SK-N-SH (cell line): Measurements from ENCODE around the gene CLIC4. TPM values are rescaled to one million over a fixed set of nuclear protein-coding genes. Genes with fewer than 3 reads are reported as not detected.
"Not testable (repeated sequence)": the region's sequence is repeated elsewhere in the genome, so short reads cannot be mapped to it uniquely, and the experiment has no call there.

Experiments
- CTCF ChIA-PET: fragments of 300-600, 350-600 bp; formaldehyde crosslinking; extraction: SDS; loops from one replicate; lab custom pipeline; 2021; lab: Yijun Ruan, JAX
- POLR2A ChIA-PET: fragments of 350-600 bp; sonication (Branson Sonifier 250); formaldehyde crosslinking; extraction: SDS; loops from one replicate; lab custom pipeline; 2020; ENCODE audit warnings: antibody characterized with exemption, inconsistent platforms; lab: Yijun Ruan, JAX
- DNase-seq: peaks from one replicate; pipeline ENCODE4 v3.0.0; 2012
- H2AFZ ChIP-seq: fragments of 200-600 bp; sonication (generic); 2 replicates; pipeline ENCODE4 v1.8.1; 2016; ENCODE audit warnings: antibody characterized with exemption, mild to moderate bottlenecking, low read depth
- H3F3A ChIP-seq: fragments of 200-600 bp; sonication (generic); replicated peaks from 2 replicates; pipeline ENCODE3; 2016; ENCODE audit warnings: antibody characterized with exemption, mild to moderate bottlenecking; ENCODE audit not compliant: insufficient read depth
- H3K27ac ChIP-seq, 2 experiments: fragments of 200-500 bp in 1 of 2; fragments of 200-600 bp in 1 of 2; sonication (Bioruptor generic) in 1 of 2; sonication (generic), shearing (Covaris generic) in 1 of 2; 2 replicates each; pipeline versions ENCODE4 v1.5.1 to v1.6.1; 2014 to 2016; ENCODE audit warnings: low read depth in 2 of 2, inconsistent platforms in 1 of 2, low read length in 1 of 2, mild to moderate bottlenecking in 1 of 2, mixed read lengths in 1 of 2
- H3K27me3 ChIP-seq: fragments of 200-600 bp; sonication (generic), shearing (Covaris generic); 2 replicates; pipeline ENCODE4 v1.6.1; 2016; ENCODE audit warnings: mixed run types; ENCODE audit not compliant: insufficient read depth
- H3K36me3 ChIP-seq, 2 experiments: fragments of 200-500 bp in 1 of 2; fragments of 200-600 bp in 1 of 2; sonication (Bioruptor generic) in 1 of 2; sonication (generic) in 1 of 2; replicated peaks in 1 of 2; 2 replicates each; pipeline versions ENCODE3 to v1.5.1; 2014 to 2016; ENCODE audit warnings: low read length in 1 of 2, mild to moderate bottlenecking in 1 of 2; ENCODE audit not compliant: insufficient read depth in 2 of 2, control insufficient read depth in 1 of 2
- H3K4me1 ChIP-seq, 2 experiments: fragments of 200-500 bp in 1 of 2; fragments of 200-600 bp in 1 of 2; sonication (Bioruptor generic) in 1 of 2; sonication (generic), shearing (Covaris generic) in 1 of 2; 2 replicates each; pipeline versions ENCODE4 v1.5.1 to v1.6.1; 2014 to 2016; ENCODE audit warnings: low read depth in 1 of 2, low read length in 1 of 2, mixed run types in 1 of 2; ENCODE audit not compliant: insufficient read depth in 2 of 2, control insufficient read depth in 1 of 2
- H3K4me2 ChIP-seq: fragments of 200-600 bp; sonication (generic), shearing (Covaris generic); 2 replicates; pipeline ENCODE4 v1.6.1; 2017; ENCODE audit warnings: mixed run types
- H3K4me3 ChIP-seq, 2 experiments: fragments of 200-500 bp in 1 of 2; fragments of 200-600 bp in 1 of 2; sonication (Bioruptor generic) in 1 of 2; sonication (generic), shearing (Covaris generic) in 1 of 2; 2 replicates each; pipeline versions ENCODE4 v1.5.1 to v1.8.1; 2014 to 2016; ENCODE audit warnings: low read depth in 2 of 2, inconsistent platforms in 1 of 2, low read length in 1 of 2, mild to moderate bottlenecking in 1 of 2, mixed read lengths in 1 of 2, moderate library complexity in 1 of 2
- H3K79me2 ChIP-seq: fragments of 200-600 bp; sonication (generic); 2 replicates; pipeline ENCODE4 v1.8.1; 2017; ENCODE audit warnings: mild to moderate bottlenecking; ENCODE audit not compliant: insufficient read depth
- H3K9ac ChIP-seq: fragments of 200-600 bp; sonication (generic); 2 replicates; pipeline ENCODE4 v1.6.1; 2017; ENCODE audit warnings: mixed run types
- H3K9me2 ChIP-seq: fragments of 200-600 bp; sonication (generic); 2 replicates; pipeline ENCODE4 v1.6.1; 2017; ENCODE audit warnings: mixed run types
- H3K9me3 ChIP-seq: fragments of 200-600 bp; sonication (generic); 2 replicates; pipeline ENCODE4 v1.6.1; 2017; ENCODE audit warnings: mixed run types, mild to moderate bottlenecking, moderate library complexity
- H4K20me1 ChIP-seq: fragments of 200-600 bp; sonication (generic); 2 replicates; pipeline ENCODE4 v1.6.1; 2017; ENCODE audit warnings: mild to moderate bottlenecking, mixed run types; ENCODE audit not compliant: insufficient read depth
- FOSL2 ChIP-seq: IDR thresholded peaks from 2 replicates; pipeline ENCODE4 v1.4.0; 2012; ENCODE audit warnings: low read depth, mild to moderate bottlenecking, moderate library complexity, borderline replicate concordance
- GATA2 ChIP-seq: sonication (generic); formaldehyde crosslinking; IDR thresholded peaks from 2 replicates; pipeline ENCODE4 v1.5.0; 2020; ENCODE audit warnings: mild to moderate bottlenecking, missing genetic modification reagents
- JUND ChIP-seq: IDR thresholded peaks from 2 replicates; pipeline ENCODE4 v1.4.0; 2012
- MXI1 ChIP-seq: IDR thresholded peaks from 2 replicates; pipeline ENCODE4 v1.6.1; 2012; ENCODE audit warnings: mild to moderate bottlenecking, low read depth, low read length, improper control_type of control experiment
- NFIC ChIP-seq: IDR thresholded peaks from 2 replicates; pipeline ENCODE4 v1.4.0; 2012; ENCODE audit warnings: borderline replicate concordance
- POLR2AphosphoS5 ChIP-seq: IDR thresholded peaks from 2 replicates; pipeline ENCODE4 v1.6.1; 2012; ENCODE audit warnings: low read depth, low read length
- SMC3 ChIP-seq: IDR thresholded peaks from 2 replicates; pipeline ENCODE4 v1.6.1; 2012; ENCODE audit warnings: low read depth, low read length, improper control_type of control experiment
- TAF1 ChIP-seq: IDR thresholded peaks from 2 replicates; pipeline ENCODE4 v1.6.1; 2012; ENCODE audit warnings: low read depth, mild to moderate bottlenecking, low read length, moderate library complexity, borderline replicate concordance
- TCF12 ChIP-seq: IDR thresholded peaks from 2 replicates; pipeline ENCODE4 v1.4.0; 2012
- WGBS: methylation state at CpG from one replicate; pipeline ENCODE4 v1.1.6; 2017; ENCODE audit warnings: low lambda C conversion rate; 5-methylcytosine and 5-hydroxymethylcytosine counted together
- polyA plus RNA-seq, 3 experiments: library from polyadenylated mRNA; depleted of rRNA; stranded (reverse); fragments of >200 nt; gene quantifications; 2 replicates each; pipeline ENCODE4 v1.2.3, GENCODE V29; 2012

CLIC4 gene
- polyA plus RNA-seq, 1 of the 3 experiments (the other 2 are of a cell fraction): 66.4 TPM

- Histone ChIP-seq H3F3A (no peaks in the 10 kb centered on the region), H3K9me3 (no peaks in the 10 kb centered on the region), H3K4me1 (peaks cover 0 to 24% of the 10 kb centered on the region in 2 experiments; a peak in 1 of 4 replicates), H3K9me2 (no peaks in the 10 kb centered on the region), H3K79me2 (no peaks in the 10 kb centered on the region), H3K4me2 (no peak overlapping the region), H3K4me3 (no peak overlapping the region), H3K36me3 (no peaks in the 10 kb centered on the region), H3K27me3 (no peaks in the 10 kb centered on the region), H4K20me1 (no peaks in the 10 kb centered on the region), H3K27ac (no peak overlapping the region), H2AFZ (no peak overlapping the region), H3K9ac (no peak overlapping the region)
- WGBS: 93% methylated on average over 15 of the region's 15 CpGs
- no peak for TF ChIP-seq SMC3
- TF ChIP-seq TCF12: no peak
- no peak for TF ChIP-seq POLR2AphosphoS5
- TF ChIP-seq GATA2 (CRISPR knock-in tag): no peak
- no peak for TF ChIP-seq MXI1
- no peak for TF ChIP-seq JUND
- TF ChIP-seq FOSL2: no peak
- no peak for TF ChIP-seq TAF1
- no peak for TF ChIP-seq NFIC
- no peak for DNase-seq
- POLR2A ChIA-PET: no interaction called here
- CTCF ChIA-PET: interaction anchor here (1.0 to 3.5 kb wide), 8 partner anchors 8 to 401 kb away, joined by 3 to 20 read pairs (median 4); partner anchors contain the start of gene CLIC4
These were observed 48.4 kb upstream of the CLIC4 start for GRCh38 chr1:24696756-24697330.

GRCh38 chr1:24697453-24698001, 47.7 kb upstream of the CLIC4 start:
- CTCF ChIA-PET: interaction anchor here (1.4 to 2.6 kb wide), 5 partner anchors 9 to 200 kb away, joined by 3 to 12 read pairs (median 4); no protein-coding TSS in a partner anchor
- H3F3A ChIP-seq, H3K4me3 ChIP-seq, DNase-seq, H3K27me3 ChIP-seq, H3K9ac ChIP-seq, H3K79me2 ChIP-seq, H3K27ac ChIP-seq, H3K4me2 ChIP-seq, H2AFZ ChIP-seq, H3K9me2 ChIP-seq, H3K36me3 ChIP-seq, H4K20me1 ChIP-seq, POLR2A ChIA-PET, H3K9me3 ChIP-seq: not testable (repeated sequence)
- peaks cover 0 to 24% of the 10 kb centered on the region in 2 experiments; a peak in 1 of 4 replicates for H3K4me1 ChIP-seq
- WGBS: 90% methylated on average over 7 of the region's 7 CpGs

GRCh38 chr1:24698326-24698725, 46.9 kb upstream of the CLIC4 start:
- H3K9ac ChIP-seq, H3F3A ChIP-seq, H3K9me3 ChIP-seq, DNase-seq, H4K20me1 ChIP-seq, H2AFZ ChIP-seq, H3K4me3 ChIP-seq, H3K79me2 ChIP-seq, H3K27ac ChIP-seq, H3K4me2 ChIP-seq, H3K27me3 ChIP-seq, POLR2A ChIA-PET, H3K36me3 ChIP-seq, H3K9me2 ChIP-seq: not testable (repeated sequence)
- peaks cover 0 to 22% of the 10 kb centered on the region in 2 experiments; a peak in 1 of 4 replicates for H3K4me1 ChIP-seq
- CTCF ChIA-PET: interaction anchor here (2.2 to 2.6 kb wide), 2 partner anchors 10 to 133 kb away, joined by 7 to 12 read pairs; no protein-coding TSS in a partner anchor
- 89% methylated on average over 8 of the region's 8 CpGs for WGBS
